Frontal cortex (tissue), 4 donors: ENCODE results near the gene CDH2. TPM values are rescaled to one million over a fixed set of nuclear protein-coding genes. Genes with fewer than 3 reads are reported as not detected.

Experiments used
- DNase-seq, 2 donors: peaks; one replicate each; pipeline ENCODE4 v3.0.0; 2012; ENCODE audit warnings: low spot score in 2 of 2
- FAIRE-seq: peaks from 2 replicates; lab custom pipeline; 2012; peaks lifted over from hg19 to GRCh38; lab: Jason Lieb, UNC
- total RNA-seq: library from RNA; depleted of rRNA; stranded (reverse); fragments of >200 nt; gene quantifications from one replicate; pipeline ENCODE4 v1.2.3, GENCODE V29; 2014
- donor health status: control.
- donor health status: control.
- donor health status: control.

The CDH2 gene
- total RNA-seq, 1 donor from 2014 or later = 215 TPM

DNA sequence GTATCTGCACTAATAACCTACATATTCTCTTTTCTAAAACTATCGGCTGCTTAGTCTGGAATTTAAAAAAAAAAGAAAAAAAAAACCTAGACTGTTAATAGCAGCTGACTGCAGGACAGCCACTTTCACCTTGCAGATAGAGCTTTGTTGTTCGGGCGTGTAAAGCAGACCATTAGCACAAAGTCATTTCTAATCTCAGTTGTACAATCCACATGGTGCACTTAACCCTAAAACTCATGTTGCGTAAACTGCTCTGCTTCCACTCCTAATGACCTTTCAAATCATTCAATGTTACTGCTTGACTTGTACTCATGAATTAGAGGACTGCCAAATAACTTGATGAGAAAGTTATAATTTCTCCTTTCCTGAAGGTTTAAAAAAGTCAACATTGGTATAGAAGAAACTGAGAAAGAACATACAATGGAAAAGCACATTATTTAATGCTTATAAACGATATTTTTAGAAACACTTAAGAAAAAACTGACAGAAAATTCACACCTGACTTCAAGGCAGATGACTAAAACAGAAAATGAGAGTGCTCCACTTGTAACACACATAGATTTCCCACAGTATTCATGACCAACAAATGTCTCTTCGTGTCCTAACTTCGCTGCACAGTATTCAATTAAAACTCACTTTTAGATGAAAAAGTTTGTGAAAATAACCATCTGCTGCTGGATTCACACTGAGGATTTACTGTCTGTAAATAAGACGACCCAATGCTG is 2.6 kb downstream of the CDH2 start:
- DNase-seq (no peak), FAIRE-seq (no peak)

DNA sequence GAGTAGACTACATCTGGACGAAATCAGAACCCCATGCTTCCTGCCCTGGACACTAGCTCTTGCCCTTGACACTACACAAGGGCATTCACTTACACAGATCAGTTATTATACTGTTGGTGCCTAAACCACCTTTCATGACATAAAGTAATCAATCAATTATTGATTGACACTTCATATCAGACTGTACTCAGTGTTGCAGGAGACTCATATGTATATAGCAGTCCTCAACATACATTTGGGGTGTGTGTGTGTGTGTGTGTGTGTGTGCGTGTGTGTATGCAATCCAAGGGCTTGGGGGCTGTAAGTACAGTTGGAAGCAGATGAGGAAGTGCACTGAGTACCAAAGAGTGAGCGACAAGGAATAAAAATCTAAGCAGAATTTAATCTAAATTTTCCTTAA is 5.1 kb downstream of the CDH2 start:
- no peak for FAIRE-seq
- no peak for DNase-seq

DNA sequence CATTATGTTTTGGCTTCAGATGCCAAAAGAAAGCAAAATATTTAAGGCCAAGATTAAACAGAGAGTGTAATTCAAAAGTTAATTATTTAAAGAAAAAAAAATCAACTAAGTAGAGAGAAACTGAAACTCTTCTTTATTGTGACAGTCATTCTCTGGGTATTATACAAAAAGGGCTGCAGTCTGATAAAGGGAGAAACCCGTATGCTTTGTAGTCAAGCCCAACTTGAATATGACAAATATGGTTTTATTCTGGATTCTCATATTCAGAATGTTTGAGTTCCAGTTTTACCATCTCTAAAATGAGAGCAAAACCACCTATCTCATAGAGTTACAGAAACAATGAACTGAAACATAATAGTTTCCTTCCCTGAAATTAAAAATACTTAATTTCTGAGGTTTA is 8.2 kb downstream of the CDH2 start:
- no peak for FAIRE-seq
- no peak for DNase-seq

- FAIRE-seq = no peak
- DNase-seq = no peak
Observed at GRCh38 chr18:28167835-28168349, 9.0 kb downstream of the CDH2 start.

- FAIRE-seq (no peak), DNase-seq (no peak)
Observed at GRCh38 chr18:28164771-28165483, 12.0 kb downstream of the CDH2 start.

- DNase-seq (no peak), FAIRE-seq (no peak)
Observed at GRCh38 chr18:28163201-28163775, 13.6 kb downstream of the CDH2 start.

DNA sequence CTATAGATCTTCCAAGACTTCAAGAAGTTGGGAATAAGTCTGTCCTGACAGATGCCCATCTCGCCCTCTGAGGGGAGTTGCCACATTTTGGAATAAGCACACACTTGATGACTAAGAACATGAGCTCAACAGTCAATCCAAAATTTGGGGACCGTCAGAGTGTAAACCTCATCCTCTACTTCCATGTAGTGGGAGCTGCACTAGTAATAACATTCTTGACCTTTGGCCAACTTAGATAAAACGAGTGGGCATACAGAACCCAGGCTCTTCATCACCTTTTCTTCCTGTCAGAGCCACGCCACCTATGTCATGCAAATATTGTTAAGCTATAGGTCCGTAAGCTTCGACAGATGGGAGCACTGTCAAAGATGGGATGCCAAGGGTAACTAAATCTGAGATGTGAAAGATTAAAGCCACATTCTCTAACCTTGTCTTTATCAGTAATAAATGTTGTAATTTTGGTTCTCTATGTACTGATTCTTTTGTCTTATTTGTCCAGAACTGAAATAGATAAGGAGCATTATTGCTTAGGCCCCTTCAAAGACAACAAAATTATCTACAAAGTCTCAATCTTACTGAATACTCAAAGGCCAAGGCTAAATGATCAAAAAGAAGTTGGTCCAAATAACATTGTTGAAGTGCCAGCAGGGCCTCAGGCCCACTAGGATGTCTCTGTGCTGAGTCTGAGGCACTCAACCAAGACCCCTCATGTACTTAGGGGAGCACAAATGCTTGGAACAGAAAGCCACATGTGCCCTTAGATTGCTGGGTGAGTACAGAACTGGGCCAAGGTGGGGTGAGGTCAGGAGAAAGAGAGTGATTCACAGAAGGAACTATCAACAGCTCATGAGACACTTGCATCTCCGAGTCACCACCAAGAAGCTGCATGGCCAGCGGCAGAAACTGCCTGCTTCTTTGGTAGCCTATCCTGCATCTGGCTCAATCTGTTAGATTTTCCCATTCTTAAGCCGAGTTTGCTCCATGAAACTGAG is 15.0 kb downstream of the CDH2 start:
- DNase-seq (no peak), FAIRE-seq (no peak)

GRCh38 chr18:28159055-28159454 is 17.9 kb downstream of the CDH2 start:
- DNase-seq = no peak
- no peak for FAIRE-seq

DNA sequence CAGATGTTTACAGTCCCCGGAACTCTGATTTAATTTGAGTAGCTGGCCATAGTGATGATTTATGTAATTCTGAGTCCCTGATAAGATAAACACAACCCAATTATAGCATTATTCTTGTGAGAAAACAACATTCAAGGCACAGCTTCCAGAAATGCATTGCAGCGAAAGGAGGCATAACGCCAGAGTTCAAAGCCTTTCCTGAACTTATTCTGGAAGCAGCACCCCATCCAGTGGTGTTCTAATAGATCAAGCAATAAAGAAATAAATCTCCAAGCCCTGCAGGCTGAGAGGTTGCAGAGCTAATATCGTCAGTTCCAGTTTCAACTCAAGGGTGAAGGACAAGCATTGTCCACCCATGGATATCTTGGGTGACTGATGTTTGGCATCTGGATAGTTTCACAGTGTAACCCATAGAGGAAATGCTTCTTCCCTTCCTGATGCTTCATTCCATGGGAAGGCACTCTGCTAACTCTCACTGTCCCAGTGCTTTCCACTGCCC is 18.8 kb downstream of the CDH2 start:
- no peak for FAIRE-seq
- no peak for DNase-seq

DNA sequence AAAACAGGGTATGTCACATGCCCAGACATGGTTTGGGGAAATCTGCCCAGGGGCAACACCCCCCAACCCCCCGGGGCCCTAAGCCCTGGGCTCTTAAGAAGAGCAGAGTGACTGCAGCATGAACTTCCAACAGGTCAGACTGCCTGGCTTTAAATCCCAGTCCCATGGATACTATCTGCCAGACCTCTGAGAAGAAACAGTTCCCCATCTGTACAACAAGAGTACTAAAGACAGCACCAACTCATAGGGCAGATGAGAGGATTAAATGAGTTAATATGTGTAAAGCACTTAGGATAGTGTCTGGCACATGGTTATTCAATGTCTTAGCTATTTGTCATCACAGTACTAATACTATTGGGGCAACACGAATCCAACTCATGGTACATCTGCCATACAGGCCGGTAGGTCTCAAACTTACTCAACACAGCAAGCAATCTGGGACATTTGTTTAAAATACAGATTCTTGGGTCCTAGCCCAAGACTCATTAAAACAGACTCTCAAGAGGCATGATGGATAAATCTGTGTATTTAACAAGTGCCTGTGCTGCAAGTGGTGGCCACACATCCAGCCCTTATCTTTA is 23.4 kb downstream of the CDH2 start:
- FAIRE-seq = no peak
- no peak for DNase-seq

GRCh38 chr18:28152754-28153153 is 24.2 kb downstream of the CDH2 start:
- FAIRE-seq = no peak
- DNase-seq = no peak

DNA sequence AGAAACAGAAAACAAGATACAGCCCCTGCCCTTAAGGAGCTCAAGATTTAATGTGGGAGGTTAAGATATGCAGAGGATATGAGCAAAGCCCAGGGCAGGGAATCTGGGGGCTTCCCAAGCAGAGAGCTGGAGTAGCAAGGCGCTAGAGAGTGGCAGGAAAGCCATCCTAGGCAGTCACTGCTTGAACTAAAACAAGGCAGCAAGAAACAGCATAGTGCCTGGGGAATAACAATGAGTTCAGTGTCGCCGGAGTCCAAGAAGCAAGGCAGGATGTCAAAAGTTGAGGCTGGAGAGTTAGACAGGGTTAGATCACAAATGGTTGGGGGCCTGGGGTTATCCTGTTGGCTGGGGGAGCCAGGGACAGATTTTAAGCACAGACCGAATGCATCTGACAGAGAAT is 24.6 kb downstream of the CDH2 start:
- FAIRE-seq (no peak), DNase-seq (no peak)

DNA sequence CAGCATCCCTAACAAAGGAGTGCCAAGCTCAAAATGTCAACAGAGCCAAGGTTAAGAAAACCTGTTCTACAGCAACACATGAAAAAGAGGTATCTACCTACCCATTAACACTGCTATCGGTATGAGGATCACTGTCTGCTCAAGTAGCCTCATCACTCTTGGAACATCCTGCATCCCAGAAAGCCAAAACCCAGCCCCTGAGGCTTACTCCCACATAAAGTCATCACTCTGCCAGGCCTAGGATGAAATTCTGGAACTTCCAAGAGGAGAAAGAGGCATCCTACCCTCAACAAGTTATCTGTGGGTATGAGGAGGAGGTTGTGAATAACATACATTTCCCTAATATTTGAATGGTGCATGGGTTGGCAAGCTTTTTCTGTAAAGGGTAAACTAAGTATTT is 25.5 kb downstream of the CDH2 start:
- FAIRE-seq (no peak), DNase-seq (no peak)

DNA sequence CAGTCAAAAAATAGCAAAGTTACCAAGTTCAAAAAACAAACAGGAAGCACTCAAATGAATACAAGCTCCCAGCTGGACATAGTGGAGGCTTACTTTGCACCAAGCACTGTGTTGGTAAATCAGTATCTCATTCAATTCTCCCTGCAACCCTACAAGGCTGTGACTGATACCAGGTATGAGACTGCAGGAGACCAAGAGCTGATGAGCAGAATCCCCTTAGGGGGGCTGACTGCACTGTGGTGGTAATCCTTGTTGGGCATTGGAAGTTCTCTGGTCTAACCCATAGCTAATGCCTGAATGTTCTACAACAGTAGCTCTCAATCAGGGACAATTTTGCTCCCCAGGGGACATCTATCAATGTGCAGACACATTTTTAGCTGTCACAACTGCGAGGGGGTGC is 26.0 kb downstream of the CDH2 start:
- DNase-seq (no peak), FAIRE-seq (no peak)

- no peak for DNase-seq
- FAIRE-seq = no peak
Observed at GRCh38 chr18:28149810-28150420, 27.0 kb downstream of the CDH2 start.

DNA sequence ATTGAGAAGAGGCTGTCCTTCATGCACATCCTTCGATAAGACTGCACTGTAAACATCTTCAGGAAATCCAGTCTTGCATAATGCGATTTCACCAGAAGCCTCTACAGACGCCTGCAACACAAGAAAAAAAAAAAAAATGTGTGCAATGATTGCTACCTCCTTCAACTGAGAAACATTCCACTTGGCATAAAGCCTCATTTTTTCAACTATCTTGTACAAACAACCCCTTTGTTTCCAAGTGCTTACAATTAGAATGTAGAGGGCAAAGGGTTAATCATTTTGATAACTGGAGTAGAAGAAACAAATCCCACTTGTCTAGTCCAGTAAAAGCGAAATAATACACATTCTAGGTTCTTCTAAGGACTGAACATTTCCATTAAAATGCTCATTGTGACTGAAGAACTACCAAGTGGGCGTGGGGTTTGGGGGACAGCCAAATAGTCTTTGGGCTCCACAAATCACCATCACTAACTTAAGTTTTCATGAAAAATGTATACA is 29.2 kb downstream of the CDH2 start:
- FAIRE-seq (no peak), DNase-seq (no peak)

GRCh38 chr18:28143725-28144124 is 33.2 kb downstream of the CDH2 start:
- FAIRE-seq (no peak), DNase-seq (no peak)

DNA sequence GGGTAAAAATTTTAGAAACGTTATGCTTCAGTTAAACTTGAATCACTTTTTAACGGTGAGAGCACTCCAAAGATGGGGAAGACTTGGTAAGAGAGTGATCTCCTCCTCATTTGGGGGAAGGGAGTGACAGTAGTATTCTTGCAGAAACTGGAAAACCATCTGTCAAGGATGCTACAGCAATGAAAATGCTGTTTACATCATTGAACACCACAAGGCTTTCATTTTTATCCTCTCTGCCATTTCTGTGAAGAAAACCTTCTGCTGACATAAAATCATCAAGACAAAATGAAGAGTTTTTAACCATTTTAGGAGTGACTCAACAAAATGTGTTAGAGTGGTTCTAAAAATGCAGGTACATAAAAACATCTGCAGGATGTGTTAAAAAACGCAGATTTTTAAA is 38.1 kb downstream of the CDH2 start:
- FAIRE-seq = no peak
- no peak for DNase-seq

DNA sequence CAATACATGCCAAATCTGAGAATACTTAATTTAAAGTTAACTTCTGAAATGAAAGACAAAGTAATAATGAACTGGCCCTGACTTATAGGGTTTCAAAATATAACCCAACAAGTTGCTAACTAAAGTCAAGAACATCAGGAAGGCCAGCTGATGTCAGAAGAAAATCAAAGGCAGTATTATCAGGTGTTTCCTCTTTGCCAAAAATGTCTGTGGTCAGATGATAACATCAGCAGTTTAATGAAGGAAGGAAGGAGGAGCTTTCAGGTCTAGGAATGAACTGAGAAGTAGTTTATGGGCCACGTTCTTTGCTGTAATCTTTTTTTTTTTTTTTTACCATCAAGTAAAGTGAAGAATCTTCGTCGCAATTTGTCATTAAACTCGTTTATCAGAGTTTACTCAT is 40.9 kb downstream of the CDH2 start:
- DNase-seq = no peak
- no peak for FAIRE-seq
